Breast epithelium (tissue), 3 donors: ENCODE data around the gene IFIT3.

Source experiments
- POLR2A ChIP-seq: fragments of 450-650 bp; IDR thresholded peaks from one replicate; pipeline ENCODE4 v1.6.1; 2016; ENCODE audit warnings: antibody characterized with exemption, mild to moderate bottlenecking, moderate library complexity
- POLR2AphosphoS5 ChIP-seq, 3 donors: sonication (generic); formaldehyde crosslinking; IDR thresholded peaks; one replicate each; pipeline ENCODE4 v1.6.1; 2017; ENCODE audit warnings: antibody characterized with exemption in 3 of 3
- TF ChIP-seq, protein P1 (sequence below), 3 donors: fragments of 450-650 bp; IDR thresholded peaks; one replicate each; pipeline ENCODE4 v1.5.1; 2016 to 2017; ENCODE audit warnings: antibody characterized with exemption in 3 of 3, mild to moderate bottlenecking in 3 of 3, moderate library complexity in 3 of 3

DNA sequence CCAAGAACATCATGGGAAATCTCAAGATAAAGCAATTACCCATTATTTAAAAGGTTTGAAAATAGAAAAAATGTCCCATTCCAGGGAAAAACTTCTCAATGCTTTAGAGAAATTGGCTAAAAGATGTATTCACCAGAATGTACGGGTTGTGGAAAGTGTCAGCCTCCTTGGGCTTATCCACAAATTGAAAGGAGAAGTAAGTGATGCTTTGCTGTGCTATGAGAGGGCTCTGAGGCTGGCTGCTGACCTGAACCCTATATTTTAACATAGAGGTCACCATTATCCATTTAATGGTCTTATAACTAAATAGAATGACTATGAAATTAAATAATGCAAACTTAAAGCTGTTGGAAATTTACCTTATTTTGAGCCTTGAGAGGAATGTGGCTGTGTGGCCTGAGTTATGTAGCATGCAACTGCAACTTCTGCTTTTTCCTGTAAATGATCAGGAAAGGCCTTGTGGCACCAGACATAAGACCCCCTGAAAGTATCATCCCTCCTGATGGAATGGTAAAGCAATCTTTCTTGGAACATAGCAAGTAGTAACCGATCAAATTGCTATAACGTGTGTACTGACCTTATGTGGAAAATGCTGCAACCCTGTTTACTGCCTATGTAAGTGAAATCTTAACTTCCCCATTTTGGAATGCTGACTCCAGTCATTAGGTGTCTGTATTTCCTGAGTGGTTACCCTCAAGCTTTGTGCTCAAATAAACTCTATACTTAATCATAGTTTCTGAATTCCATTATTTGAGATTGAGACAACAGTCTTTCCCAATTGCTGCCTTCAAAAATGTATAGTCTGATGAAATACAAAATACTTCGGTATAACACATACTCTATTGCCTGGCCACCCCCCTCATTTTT is 56.9 kb downstream of the IFIT3 start:
- TF ChIP-seq, protein P1, sequence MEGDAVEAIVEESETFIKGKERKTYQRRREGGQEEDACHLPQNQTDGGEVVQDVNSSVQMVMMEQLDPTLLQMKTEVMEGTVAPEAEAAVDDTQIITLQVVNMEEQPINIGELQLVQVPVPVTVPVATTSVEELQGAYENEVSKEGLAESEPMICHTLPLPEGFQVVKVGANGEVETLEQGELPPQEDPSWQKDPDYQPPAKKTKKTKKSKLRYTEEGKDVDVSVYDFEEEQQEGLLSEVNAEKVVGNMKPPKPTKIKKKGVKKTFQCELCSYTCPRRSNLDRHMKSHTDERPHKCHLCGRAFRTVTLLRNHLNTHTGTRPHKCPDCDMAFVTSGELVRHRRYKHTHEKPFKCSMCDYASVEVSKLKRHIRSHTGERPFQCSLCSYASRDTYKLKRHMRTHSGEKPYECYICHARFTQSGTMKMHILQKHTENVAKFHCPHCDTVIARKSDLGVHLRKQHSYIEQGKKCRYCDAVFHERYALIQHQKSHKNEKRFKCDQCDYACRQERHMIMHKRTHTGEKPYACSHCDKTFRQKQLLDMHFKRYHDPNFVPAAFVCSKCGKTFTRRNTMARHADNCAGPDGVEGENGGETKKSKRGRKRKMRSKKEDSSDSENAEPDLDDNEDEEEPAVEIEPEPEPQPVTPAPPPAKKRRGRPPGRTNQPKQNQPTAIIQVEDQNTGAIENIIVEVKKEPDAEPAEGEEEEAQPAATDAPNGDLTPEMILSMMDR (IDR thresholded peaks at IDR 0.05) = no peak
- TF ChIP-seq POLR2AphosphoS5 (IDR thresholded peaks at IDR 0.05) (no peak), POLR2A (no peak)
